OCI-LY1 (cell line): ENCODE measurements around the gene DDX50.

Experiments used
- H2AFZ ChIP-seq: fragments of 200-600 bp; sonication (generic), shearing (Covaris generic); 2 replicates; pipeline ENCODE4 v1.6.0; 2014; ENCODE audit warnings: antibody characterized with exemption, mild to moderate bottlenecking, low read length
- H3F3A ChIP-seq: fragments of 200-600 bp; sonication (generic), shearing (Covaris generic); 2 replicates; pipeline ENCODE4 v1.6.0; 2014; ENCODE audit warnings: mild to moderate bottlenecking, antibody characterized with exemption, low read length, moderate library complexity; ENCODE audit not compliant: insufficient read depth
- H3K27ac ChIP-seq: fragments of 200-600 bp; sonication (generic); 2 replicates; pipeline ENCODE4 v1.5.1; 2014; ENCODE audit warnings: low read length, mixed run types, mild to moderate bottlenecking, low read depth; ENCODE audit not compliant: poor library complexity, severe bottlenecking
- H3K27me3 ChIP-seq: fragments of 200-600 bp; sonication (generic); 2 replicates; pipeline ENCODE4 v1.6.0; 2014; ENCODE audit warnings: antibody characterized with exemption, mild to moderate bottlenecking, low read length, moderate library complexity; ENCODE audit not compliant: insufficient read depth
- H3K36me3 ChIP-seq: fragments of 200-600 bp; sonication (generic); 2 replicates; pipeline ENCODE4 v1.6.1; 2014; ENCODE audit warnings: mild to moderate bottlenecking, antibody characterized with exemption, low read length, moderate library complexity, mixed read lengths; ENCODE audit not compliant: insufficient read depth
- H3K4me1 ChIP-seq: fragments of 200-600 bp; sonication (generic); 2 replicates; pipeline ENCODE4 v1.5.1; 2014; ENCODE audit warnings: mild to moderate bottlenecking, low read length, moderate library complexity; ENCODE audit not compliant: insufficient read depth, severe bottlenecking
- H3K4me2 ChIP-seq: fragments of 200-600 bp; sonication (generic), shearing (Covaris generic); 2 replicates; pipeline ENCODE4 v1.6.1; 2014; ENCODE audit warnings: low read length
- H3K4me3 ChIP-seq: fragments of 200-600 bp; sonication (generic); 2 replicates; pipeline ENCODE4 v1.5.1; 2014; ENCODE audit warnings: low read length, low read depth, mild to moderate bottlenecking, mixed read lengths; ENCODE audit not compliant: poor library complexity, severe bottlenecking
- H3K79me2 ChIP-seq: fragments of 200-600 bp; shearing (Covaris generic); 2 replicates; pipeline ENCODE4 v1.6.1; 2016; ENCODE audit warnings: mixed run types, low read length, mixed read lengths; ENCODE audit not compliant: insufficient read depth
- H3K9ac ChIP-seq: fragments of 200-600 bp; sonication (generic), shearing (Covaris generic); 2 replicates; pipeline ENCODE4 v1.6.1; 2014; ENCODE audit warnings: mild to moderate bottlenecking, low read length, mixed read lengths
- H3K9me2 ChIP-seq: fragments of 200-600 bp; sonication (generic), shearing (Covaris generic); 2 replicates; pipeline ENCODE4 v1.6.1; 2014; ENCODE audit warnings: low read depth, mild to moderate bottlenecking, low read length, mixed read lengths
- H3K9me3 ChIP-seq: fragments of 200-600 bp; shearing (Covaris generic); 2 replicates; pipeline ENCODE4 v1.6.1; 2014; ENCODE audit warnings: low read length, mixed read lengths
- H4K20me1 ChIP-seq: fragments of 200-600 bp; sonication (generic), shearing (Covaris generic); 2 replicates; pipeline ENCODE4 v1.6.0; 2016; ENCODE audit warnings: mild to moderate bottlenecking, low read length; ENCODE audit not compliant: insufficient read depth
- CTCF ChIP-seq: fragments of 200-600 bp; sonication (generic), shearing (Covaris generic); IDR thresholded peaks from 2 replicates; pipeline ENCODE4 v1.5.1; 2017; ENCODE audit warnings: mild to moderate bottlenecking, antibody characterized with exemption, low read length, moderate library complexity, mixed read lengths
- EZH2 ChIP-seq: fragments of 200-600 bp; sonication (generic), shearing (Covaris generic); IDR thresholded peaks from 2 replicates; pipeline ENCODE4 v1.8.0; 2017; ENCODE audit warnings: borderline replicate concordance, mixed run types, mild to moderate bottlenecking, antibody characterized with exemption, low read length, moderate library complexity, mixed read lengths

Gene DDX50

GRCh38 chr10:68900427-68901104 lies 549 bp upstream of the DDX50 start:
- H3K9me2 ChIP-seq, result no peaks in the 10 kb centered on the region
- no peaks in the 10 kb centered on the region for H3K9me3 ChIP-seq
- TF ChIP-seq EZH2 (no peak), CTCF (no peak)
- peak overlapping the region; percentile 61 for H3K27ac ChIP-seq
- peaks cover 29% of the 10 kb centered on the region for H3K79me2 ChIP-seq
- H4K20me1 ChIP-seq, result no peaks in the 10 kb centered on the region
- peak overlapping the region; percentile 88 for H3K9ac ChIP-seq
- 0 out of 2 replicates have a peak, but pooled peaks cover 3% of the 10 kb centered on the region for H3F3A ChIP-seq
- H3K36me3 ChIP-seq, result peaks cover 7% of the 10 kb centered on the region; the same call in 1 of the 2 replicates
- peak overlapping the region; percentile 97 for H3K4me3 ChIP-seq
- H3K4me1 ChIP-seq, result peaks cover 28% of the 10 kb centered on the region
- 0 out of 2 replicates have a peak overlapping the region, but pooled peaks have one; percentile 17 for H2AFZ ChIP-seq
- no peaks in the 10 kb centered on the region for H3K27me3 ChIP-seq
- H3K4me2 ChIP-seq, result peak overlapping the region; percentile 84

GRCh38 chr10:68902382-68902781 lies 1.3 kb downstream of the DDX50 start:
- TF ChIP-seq EZH2, result no peak
- no peak for TF ChIP-seq CTCF
- H3K4me3 ChIP-seq, result peak overlapping the region; percentile 97
- H3K36me3 ChIP-seq, result peaks cover 20% of the 10 kb centered on the region
- no peaks in the 10 kb centered on the region for H4K20me1 ChIP-seq
- H3K9me3 ChIP-seq, result no peaks in the 10 kb centered on the region
- 0 out of 2 replicates have a peak, but pooled peaks cover 3% of the 10 kb centered on the region for H3F3A ChIP-seq
- H3K4me2 ChIP-seq, result peak overlapping the region; percentile 84
- no peaks in the 10 kb centered on the region for H3K27me3 ChIP-seq
- peaks cover 28% of the 10 kb centered on the region for H3K4me1 ChIP-seq
- H3K79me2 ChIP-seq, result peaks cover 31% of the 10 kb centered on the region
- H3K27ac ChIP-seq, result no peak overlapping the region
- no peaks in the 10 kb centered on the region for H3K9me2 ChIP-seq
- no peak overlapping the region for H2AFZ ChIP-seq
- peak overlapping the region; percentile 88 for H3K9ac ChIP-seq

GRCh38 chr10:68924593-68924992 lies 23.5 kb downstream of the DDX50 start:
- Histone ChIP-seq H2AFZ (no peak overlapping the region), H3K4me2 (no peak overlapping the region), H3K9ac (no peak overlapping the region), H3K4me3 (no peak overlapping the region), H4K20me1 (no peaks in the 10 kb centered on the region), H3K27me3 (no peaks in the 10 kb centered on the region), H3K79me2 (no peaks in the 10 kb centered on the region), H3K4me1 (no peaks in the 10 kb centered on the region), H3K9me3 (no peaks in the 10 kb centered on the region), H3K9me2 (no peaks in the 10 kb centered on the region), H3K36me3 (peaks cover 43% of the 10 kb centered on the region), H3F3A (no peaks in the 10 kb centered on the region), H3K27ac (no peak overlapping the region)
- TF ChIP-seq CTCF (no peak), EZH2 (no peak)
